Measurements from ENCODE around the gene ELFN2. TPM values are rescaled to one million over a fixed set of nuclear protein-coding genes. Genes with fewer than 3 reads are reported as not detected.
"Not testable (repeated sequence)": the region's sequence is repeated elsewhere in the genome, so short reads cannot be mapped to it uniquely, and the experiment has no call there.

ELFN2 gene
- under 0.01 TPM for total RNA-seq

GRCh38 chr22:37427135-37427710 lies at the start of gene ELFN2:
Gene ELFN2 (minus strand): TSS chr22:37427479. CDS start chr22:37375534, 51,945 bp downstream.
- no peak for DNase-seq (ENCODE audit: low read depth in 2 of 3, low spot score in 2 of 3)

- no peak for DNase-seq (ENCODE audit: low read depth in 2 of 3, low spot score in 2 of 3)
Observed at GRCh38 chr22:37476389-37477329, 49.4 kb upstream of the ELFN2 start.

- no peak for DNase-seq (ENCODE audit: low read depth in 2 of 3, low spot score in 2 of 3)
Observed at GRCh38 chr22:37474447-37475090, 47.3 kb upstream of the ELFN2 start.

GRCh38 chr22:37473437-37473946 lies 46.2 kb upstream of the ELFN2 start:
- DNase-seq (ENCODE audit: low read depth in 2 of 3, low spot score in 2 of 3), result no peak

GRCh38 chr22:37472418-37473006 lies 45.2 kb upstream of the ELFN2 start:
- DNase-seq (ENCODE audit: low read depth in 2 of 3, low spot score in 2 of 3), result peak in 1 of 3 donors; percentile 25

GRCh38 chr22:37471727-37472417 lies 44.6 kb upstream of the ELFN2 start:
- DNase-seq (ENCODE audit: low read depth in 2 of 3, low spot score in 2 of 3), result no peak

- DNase-seq (ENCODE audit: low read depth in 2 of 3, low spot score in 2 of 3), result no peak
Observed at GRCh38 chr22:37470087-37470445, 42.8 kb upstream of the ELFN2 start.

- no peak for DNase-seq (ENCODE audit: low read depth in 2 of 3, low spot score in 2 of 3)
Observed at GRCh38 chr22:37469416-37470086, 42.3 kb upstream of the ELFN2 start.

- not testable (repeated sequence) for DNase-seq (ENCODE audit: low read depth in 2 of 3, low spot score in 2 of 3)
Observed at GRCh38 chr22:37468201-37468695, 41.0 kb upstream of the ELFN2 start.

GRCh38 chr22:37467391-37467955 lies 40.2 kb upstream of the ELFN2 start:
- no peak for DNase-seq (ENCODE audit: low read depth in 2 of 3, low spot score in 2 of 3)

- peak in 2 of 3 donors; percentile 24 to 55 for DNase-seq (ENCODE audit: low read depth in 2 of 3, low spot score in 2 of 3)
Observed at GRCh38 chr22:37464181-37464580, 36.9 kb upstream of the ELFN2 start.

- peak in 1 of 3 donors; percentile 54 for DNase-seq (ENCODE audit: low read depth in 2 of 3, low spot score in 2 of 3)
Observed at GRCh38 chr22:37462983-37463382, 35.7 kb upstream of the ELFN2 start.

- DNase-seq (ENCODE audit: low read depth in 2 of 3, low spot score in 2 of 3), result no peak
Observed at GRCh38 chr22:37462436-37462835, 35.2 kb upstream of the ELFN2 start.

- no peak for DNase-seq (ENCODE audit: low read depth in 2 of 3, low spot score in 2 of 3)
Observed at GRCh38 chr22:37461961-37462360, 34.7 kb upstream of the ELFN2 start.

GRCh38 chr22:37460684-37461083 lies 33.4 kb upstream of the ELFN2 start:
- no peak for DNase-seq (ENCODE audit: low read depth in 2 of 3, low spot score in 2 of 3)

GRCh38 chr22:37459206-37459605 lies 31.9 kb upstream of the ELFN2 start:
- no peak for DNase-seq (ENCODE audit: low read depth in 2 of 3, low spot score in 2 of 3)

GRCh38 chr22:37457093-37457893 lies 30.0 kb upstream of the ELFN2 start:
- peak; percentile 63 to 80 (median 68) for DNase-seq (ENCODE audit: low read depth in 2 of 3, low spot score in 2 of 3)

- DNase-seq (ENCODE audit: low read depth in 2 of 3, low spot score in 2 of 3), result no peak
Observed at GRCh38 chr22:37456346-37456745, 29.1 kb upstream of the ELFN2 start.
